Activated CD4-positive, alpha-beta T cell treated with anti-CD3 and anti-CD28 coated beads for 36 hours (primary cell): ENCODE data around the gene CFAP91. TPM values are rescaled to one million over a fixed set of nuclear protein-coding genes. Genes with fewer than 3 reads are reported as not detected.
A peak's percentile ranks its signal among the peaks of the same experiment; 100 is the strongest.
"Not testable (repeated sequence)": the region's sequence is repeated elsewhere in the genome, so short reads cannot be mapped to it uniquely, and the experiment has no call there.

Source experiments
- ATAC-seq: fragments of 200-7000 bp; cut with Tn5 transposase; one replicate; pipeline ENCODE4 v1.10.0; 2021; ENCODE audit warnings: mild to moderate bottlenecking, moderate library complexity
- CTCF ChIA-PET: fragments of 350-600 bp; sonication (Branson Sonifier 250); formaldehyde crosslinking; loops from one replicate; lab custom pipeline; 2021; ENCODE audit warnings: antibody characterized with exemption; lab: Charles Lee
- POLR2A ChIA-PET: fragments of 350-600 bp; sonication (Branson Sonifier 250); formaldehyde crosslinking; loops from one replicate; lab custom pipeline; 2021; ENCODE audit warnings: antibody characterized with exemption, inconsistent platforms; lab: Charles Lee
- DNase-seq: peaks from one replicate; pipeline ENCODE4 v3.0.0-alpha.2; 2020
- H3K27ac Mint-ChIP-seq: one replicate; pipeline ENCODE4 v1.8.0; 2021; ENCODE audit warnings: mixed read lengths
- H3K27me3 Mint-ChIP-seq: one replicate; pipeline ENCODE4 v1.8.0; 2021; ENCODE audit warnings: mixed read lengths
- H3K36me3 Mint-ChIP-seq: one replicate; pipeline ENCODE4 v1.8.0; 2021; ENCODE audit warnings: low read depth, mixed read lengths
- H3K4me1 Mint-ChIP-seq: one replicate; pipeline ENCODE4 v1.8.0; 2021; ENCODE audit warnings: mixed read lengths
- H3K4me3 Mint-ChIP-seq: one replicate; pipeline ENCODE4 v1.8.0; 2021; ENCODE audit warnings: mild to moderate bottlenecking, moderate library complexity, mixed read lengths
- H3K9me3 Mint-ChIP-seq: one replicate; pipeline ENCODE4 v1.8.0; 2021; ENCODE audit warnings: low read depth, mixed read lengths
- intact Hi-C, 2 experiments: fragments of 100-400 bp; cut with DNase I in 1 of 2; cut with micrococcal nuclease in 1 of 2; formaldehyde crosslinking; loops; one replicate each; pipeline versions ENCODE4 v1.14.2 to v1.15.1; 2022 to 2024; cut with DNase I, micrococcal nuclease
- total RNA-seq, 2 experiments: library from RNA; stranded (reverse); gene quantifications; one replicate each; pipeline ENCODE4 v1.2.3, GENCODE V29; 2021

Gene CFAP91
- total RNA-seq, 2 experiments from 2014 or later: 0.25 to 0.67 TPM

DNA sequence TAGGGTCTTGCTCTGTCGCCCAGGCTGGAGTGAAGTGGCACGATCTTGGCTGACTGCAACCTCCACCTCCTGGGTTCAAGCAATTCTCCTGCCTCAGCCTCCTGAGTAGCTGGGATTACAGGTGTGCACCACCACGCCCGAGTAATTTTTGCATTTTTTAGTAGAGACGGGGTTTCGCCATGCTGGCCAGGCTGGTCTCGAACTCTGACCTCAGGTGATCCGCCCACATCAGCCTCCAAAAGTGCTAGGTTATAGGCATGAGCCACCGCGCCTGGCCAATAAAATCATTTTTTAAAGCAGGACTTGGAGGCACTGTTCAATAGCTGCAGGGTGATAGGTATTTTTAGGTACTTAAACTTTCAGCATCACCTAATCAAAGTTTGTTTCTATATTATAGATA lies 24.6 kb upstream of the CFAP91 start:
- ATAC-seq, POLR2A ChIA-PET, H3K9me3 Mint-ChIP-seq, H3K4me3 Mint-ChIP-seq, H3K27me3 Mint-ChIP-seq, CTCF ChIA-PET, H3K27ac Mint-ChIP-seq, DNase-seq: not testable (repeated sequence)
- peaks cover 30% of the 10 kb centered on the region for H3K4me1 Mint-ChIP-seq
- H3K36me3 Mint-ChIP-seq: peaks cover 24% of the 10 kb centered on the region
- intact Hi-C loops: loop anchor here (5.0 to 10.0 kb wide), 6 partner anchors 96 to 1067 kb away; partner anchors contain the start of genes GTF2E1 (in 2 of the 2), RABL3 (in 2 of the 2) and ARHGAP31 (in 1 of the 2)

- intact Hi-C loops: loop anchor here (2.0 to 10.0 kb wide), 9 partner anchors 98 to 1065 kb away; partner anchors contain the start of genes GTF2E1 (in 2 of the 2), RABL3 (in 2 of the 2) and ARHGAP31 (in 1 of the 2)
- ATAC-seq (no peak), DNase-seq (no peak)
- Mint-ChIP-seq H3K36me3 (peaks cover 15% of the 10 kb centered on the region), H3K9me3 (no peaks in the 10 kb centered on the region), H3K27me3 (no peaks in the 10 kb centered on the region), H3K27ac (no peak overlapping the region), H3K4me3 (no peak overlapping the region), H3K4me1 (peaks cover 25% of the 10 kb centered on the region)
- ChIA-PET CTCF (interaction anchor here (0.6 to 2.9 kb wide), 9 partner anchors 10 to 796 kb away, joined by 3 to 25 read pairs (median 5); partner anchors contain the start of genes B4GALT4 and CD80), POLR2A (no interaction called here)
These were observed 22.9 kb upstream of the CFAP91 start for GRCh38 chr3:119679874-119680273.

DNA sequence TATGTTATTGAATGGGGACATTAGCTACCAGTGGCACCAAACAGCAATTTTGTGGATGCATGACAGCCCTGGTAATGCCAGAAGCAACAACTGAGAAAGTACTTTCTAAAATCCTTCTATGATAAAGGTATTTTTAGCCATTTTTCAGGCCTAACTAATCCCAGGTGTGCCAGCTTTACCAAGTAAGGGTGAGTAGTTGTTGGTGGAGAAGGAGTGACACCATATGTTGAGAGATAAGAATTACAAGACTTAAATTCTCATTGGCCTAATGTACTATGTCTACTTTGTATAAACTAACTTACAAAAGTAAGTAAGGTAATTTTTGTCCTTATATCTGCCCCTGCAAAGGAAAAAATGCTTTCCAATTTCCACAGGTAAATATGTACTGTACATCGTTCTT lies 21.5 kb upstream of the CFAP91 start:
- peaks cover 8% of the 10 kb centered on the region for H3K36me3 Mint-ChIP-seq
- no peak for ATAC-seq
- POLR2A ChIA-PET: no interaction called here

DNA sequence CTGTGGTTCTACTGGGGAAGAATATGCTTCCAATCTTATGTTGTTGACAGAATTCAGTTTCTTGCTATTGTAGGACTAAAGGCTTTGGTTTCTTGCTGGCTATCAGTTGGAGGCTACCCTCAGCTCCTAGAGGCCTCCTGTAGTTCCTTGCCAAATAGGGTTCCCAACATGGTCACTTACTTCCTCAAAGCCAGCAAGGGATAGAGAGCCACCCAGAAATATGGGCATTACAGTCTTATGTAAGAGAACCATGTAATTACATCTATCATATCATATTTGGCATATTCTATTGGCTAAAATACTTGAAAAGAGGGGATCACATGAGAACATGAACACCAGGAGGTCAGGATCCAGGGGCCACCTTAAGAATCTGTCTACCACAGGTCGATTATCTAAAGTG lies 19.4 kb upstream of the CFAP91 start:
- no peaks in the 10 kb centered on the region for H3K36me3 Mint-ChIP-seq
- intact Hi-C loops: loop anchor here in 1 of 2 experiments (10.0 kb wide), 2 partner anchors 409 to 799 kb away; no protein-coding TSS in a partner anchor
- H3K27me3 Mint-ChIP-seq: peaks cover 3% of the 10 kb centered on the region
- no peaks in the 10 kb centered on the region for H3K4me1 Mint-ChIP-seq
- ChIA-PET POLR2A (no interaction called here), CTCF (interaction anchor here (0.6 to 0.8 kb wide), 5 partner anchors 31 to 741 kb away, joined by 3 to 5 read pairs (median 3); no protein-coding TSS in a partner anchor)
- no peak for ATAC-seq
- no peak overlapping the region for H3K27ac Mint-ChIP-seq
- H3K4me3 Mint-ChIP-seq: no peak overlapping the region
- H3K9me3 Mint-ChIP-seq: no peaks in the 10 kb centered on the region
- no peak for DNase-seq

More for the DNA sequence above, 21.5 kb upstream of the CFAP91 start:
- H3K27ac Mint-ChIP-seq: no peak overlapping the region
- no peak for DNase-seq
- no peaks in the 10 kb centered on the region for H3K9me3 Mint-ChIP-seq
- CTCF ChIA-PET: interaction anchor here (0.7 to 2.9 kb wide), 19 partner anchors 9 to 797 kb away, joined by 3 to 25 read pairs (median 4); partner anchors contain the start of genes B4GALT4 and TIMMDC1
- H3K27me3 Mint-ChIP-seq: no peaks in the 10 kb centered on the region
- H3K4me1 Mint-ChIP-seq: peaks cover 11% of the 10 kb centered on the region
- intact Hi-C loops: loop anchor here (1.0 to 10.0 kb wide), 5 partner anchors 406 to 797 kb away; no protein-coding TSS in a partner anchor
- no peak overlapping the region for H3K4me3 Mint-ChIP-seq

GRCh38 chr3:119690043-119690656 lies 12.7 kb upstream of the CFAP91 start:
- DNase-seq: no peak
- H3K4me3 Mint-ChIP-seq: no peak overlapping the region
- ATAC-seq: no peak
- H3K4me1 Mint-ChIP-seq: no peaks in the 10 kb centered on the region
- H3K36me3 Mint-ChIP-seq: no peaks in the 10 kb centered on the region
- ChIA-PET CTCF (interaction anchor here (0.6 to 2.8 kb wide), 17 partner anchors 9 to 476 kb away, joined by 3 to 25 read pairs (median 4); partner anchors contain the start of gene COX17), POLR2A (interaction anchor here (1.1 kb wide), 1 partner anchor 14 kb away, joined by 3 read pairs; no protein-coding TSS in a partner anchor)
- H3K27ac Mint-ChIP-seq: no peak overlapping the region
- no peaks in the 10 kb centered on the region for H3K9me3 Mint-ChIP-seq
- intact Hi-C loops: no loop called here
- peaks cover 3% of the 10 kb centered on the region for H3K27me3 Mint-ChIP-seq

DNA sequence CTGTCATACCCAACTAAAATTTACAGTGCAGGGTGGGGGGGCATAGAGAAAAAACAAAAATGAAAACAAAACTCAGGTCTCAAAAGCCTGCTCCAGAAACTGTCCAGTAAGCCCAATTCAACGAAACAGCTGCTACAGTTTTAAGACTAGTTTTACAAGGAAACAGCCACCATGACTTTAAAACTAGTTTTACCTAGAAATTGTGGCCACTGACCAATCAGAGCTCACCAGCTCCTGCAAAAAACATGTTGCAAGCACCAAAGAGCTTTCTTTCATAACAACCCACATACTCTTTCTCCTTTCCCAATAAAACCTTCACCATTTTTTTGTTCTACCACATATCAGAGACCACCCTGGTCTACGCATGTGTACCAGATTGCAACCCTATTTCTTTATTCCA lies 7.3 kb upstream of the CFAP91 start:
- Mint-ChIP-seq H3K4me1 (peaks cover 9% of the 10 kb centered on the region), H3K4me3 (no peak overlapping the region), H3K36me3 (no peaks in the 10 kb centered on the region), H3K27me3 (no peaks in the 10 kb centered on the region), H3K27ac (no peak overlapping the region), H3K9me3 (no peaks in the 10 kb centered on the region)
- CTCF ChIA-PET: interaction anchor here (0.6 to 1.8 kb wide), 3 partner anchors 14 to 430 kb away, joined by 3 to 9 read pairs (median 3); no protein-coding TSS in a partner anchor
- no peak for ATAC-seq
- intact Hi-C loops: no loop called here
- POLR2A ChIA-PET: no interaction called here
- no peak for DNase-seq

- no peak for DNase-seq
- peaks cover 4% of the 10 kb centered on the region for H3K36me3 Mint-ChIP-seq
- no peak overlapping the region for H3K27ac Mint-ChIP-seq
- peaks cover 4% of the 10 kb centered on the region for H3K9me3 Mint-ChIP-seq
- H3K27me3 Mint-ChIP-seq: no peaks in the 10 kb centered on the region
- POLR2A ChIA-PET: no interaction called here
- H3K4me1 Mint-ChIP-seq: peaks cover 27% of the 10 kb centered on the region
- intact Hi-C loops: no loop called here
- CTCF ChIA-PET: interaction anchor here (0.6 to 1.2 kb wide), 4 partner anchors 13 to 600 kb away, joined by 3 to 4 read pairs (median 3); no protein-coding TSS in a partner anchor
- H3K4me3 Mint-ChIP-seq: no peak overlapping the region
- ATAC-seq: no peak
These were observed 5.4 kb upstream of the CFAP91 start for GRCh38 chr3:119697394-119697793.

DNA sequence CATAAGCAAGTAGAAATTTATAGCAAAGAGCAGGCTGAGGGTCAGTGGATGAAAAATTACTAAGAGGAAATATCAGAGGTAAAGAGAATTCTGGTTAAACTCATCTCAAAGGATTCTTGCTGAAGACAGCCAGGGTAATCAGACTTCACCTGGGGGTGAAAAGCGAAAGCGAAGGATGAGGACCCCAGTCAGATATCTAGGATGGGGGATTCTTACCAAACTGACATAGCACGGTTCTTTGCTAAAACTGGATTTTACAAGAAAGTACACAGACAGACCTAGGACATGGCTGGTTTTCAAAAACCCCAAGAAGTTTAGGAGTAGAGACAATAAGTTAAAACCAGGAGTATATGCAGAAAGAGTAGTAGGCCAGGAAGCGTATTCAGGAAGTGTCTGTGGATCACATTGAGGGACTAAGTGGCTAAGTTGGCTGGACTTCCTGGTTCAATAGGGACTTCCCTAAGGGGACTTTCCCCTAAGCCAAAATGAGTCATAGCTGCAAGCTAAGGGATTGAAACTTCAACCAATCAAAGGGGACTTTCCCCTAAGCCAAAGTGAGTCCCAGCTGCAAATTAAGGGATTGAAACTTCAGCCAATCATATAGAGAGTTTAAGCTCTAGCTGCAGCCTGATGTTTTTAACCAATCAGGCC lies 2.4 kb upstream of the CFAP91 start:
- POLR2A ChIA-PET: no interaction called here
- DNase-seq (peak; percentile 30), ATAC-seq (peak; percentile 63)
- intact Hi-C loops: loop anchor here (1.0 to 5.0 kb wide), 7 partner anchors 23 to 408 kb away; partner anchors contain the start of genes COX17 (in 2 of the 2), ARHGAP31 (in 1 of the 2), GSK3B (in 1 of the 2) and TIMMDC1 (in 1 of the 2)
- CTCF ChIA-PET: interaction anchor here (0.7 to 1.2 kb wide), 3 partner anchors 10 to 208 kb away, joined by 3 to 5 read pairs (median 4); no protein-coding TSS in a partner anchor
- Mint-ChIP-seq H3K27ac (peak overlapping the region; percentile 95), H3K4me3 (peak overlapping the region; percentile 1), H3K36me3 (peaks cover 4% of the 10 kb centered on the region), H3K27me3 (peaks cover 5% of the 10 kb centered on the region), H3K4me1 (peaks cover 39% of the 10 kb centered on the region), H3K9me3 (peaks cover 4% of the 10 kb centered on the region)

GRCh38 chr3:119700920-119701734 lies 1.7 kb upstream of the CFAP91 start:
- DNase-seq (no peak), ATAC-seq (peak; percentile 19)
- peaks cover 39% of the 10 kb centered on the region for H3K4me1 Mint-ChIP-seq
- peak overlapping the region; percentile 1 for H3K4me3 Mint-ChIP-seq
- CTCF ChIA-PET: interaction anchor here (0.6 to 1.2 kb wide), 5 partner anchors 11 to 715 kb away, joined by 3 to 5 read pairs (median 3); no protein-coding TSS in a partner anchor
- intact Hi-C loops: loop anchor here (1.0 to 5.0 kb wide), 7 partner anchors 24 to 409 kb away; partner anchors contain the start of genes COX17 (in 2 of the 2), ARHGAP31 (in 1 of the 2), GSK3B (in 1 of the 2) and TIMMDC1 (in 1 of the 2)
- peaks cover 4% of the 10 kb centered on the region for H3K9me3 Mint-ChIP-seq
- POLR2A ChIA-PET: interaction anchor here (0.5 kb wide), 1 partner anchor 64 kb away, joined by 3 read pairs; no protein-coding TSS in a partner anchor
- peak overlapping the region; percentile 95 for H3K27ac Mint-ChIP-seq
- peaks cover 5% of the 10 kb centered on the region for H3K27me3 Mint-ChIP-seq
- H3K36me3 Mint-ChIP-seq: peaks cover 4% of the 10 kb centered on the region
